Regular cardiac myocyte (primary cell): ENCODE results near the gene SMKR1. TPM values are rescaled to one million over a fixed set of nuclear protein-coding genes. Genes with fewer than 3 reads are reported as not detected.

Experiments
- total RNA-seq: library from RNA; depleted of rRNA; stranded (reverse); fragments of >200 nt; gene quantifications from 2 replicates; pipeline ENCODE4 v1.2.3, GENCODE V29; 2014

SMKR1 gene
- not detected in 2 replicates for total RNA-seq

DNA sequence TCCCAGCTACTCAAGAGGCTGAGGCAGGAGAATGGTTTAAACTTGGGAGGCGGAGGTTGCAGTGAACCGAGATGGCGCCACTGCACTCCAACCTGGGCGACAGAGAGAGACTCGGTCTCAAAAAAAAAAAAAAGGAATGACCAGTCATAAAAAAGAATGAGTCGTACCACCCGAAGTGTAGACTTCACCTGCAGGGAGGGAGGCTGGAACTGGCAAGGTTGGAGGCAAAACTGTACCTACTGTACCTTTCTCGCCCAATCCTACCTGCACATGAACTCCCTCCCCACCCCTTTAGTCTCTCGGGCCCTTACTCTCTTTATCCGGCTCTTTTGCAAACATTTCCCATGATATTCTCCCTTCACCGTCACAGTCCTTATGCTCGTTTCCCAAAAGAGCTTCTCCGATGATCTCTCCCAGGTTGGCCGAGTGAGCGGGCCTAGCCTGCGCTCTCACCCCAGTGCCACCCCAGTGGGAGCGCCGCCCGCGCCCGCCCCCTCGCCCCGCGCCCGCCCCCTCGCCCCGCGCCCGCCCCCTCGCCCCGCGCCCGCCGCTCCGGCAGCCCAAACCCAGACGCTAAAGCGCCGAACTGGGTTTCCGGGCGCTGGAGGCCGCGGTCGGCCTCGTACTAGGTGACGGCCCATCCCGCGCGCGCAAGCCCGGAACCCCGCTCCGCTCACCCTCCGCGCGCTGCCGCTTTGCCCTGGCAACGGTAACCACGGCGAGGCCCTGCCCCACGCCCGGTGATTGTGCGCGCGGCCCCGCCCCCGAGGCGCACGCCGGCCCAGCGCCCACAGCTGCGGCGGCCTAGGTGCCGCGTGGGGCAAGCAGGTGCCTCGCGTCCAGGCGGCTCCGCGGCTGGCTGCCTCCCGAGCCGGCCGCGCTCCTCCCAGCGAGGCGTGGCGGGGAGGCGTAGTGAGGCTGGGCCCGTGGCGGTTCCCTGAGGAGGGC is at the start of gene SMKR1:
SMKR1 (plus strand) TSS at position 772 of the 948 bp plus-strand sequence. CDS start 294 bp downstream, outside the sequence.

Other genes starting within 250 kb of the SMKR1 start
- 5.2 and 5.9 TPM in 2 replicates for gene STRIP2, start 68.1 kb upstream of the SMKR1 start, total RNA-seq
- gene NRF1, start 109.2 kb downstream of the SMKR1 start, total RNA-seq = 11.3 and 12.3 TPM in 2 replicates